HG03378 (cell line): ENCODE results near the gene TMEM144.

Experiments used
- ATAC-seq: cut with Tn5 transposase; IDR thresholded peaks from one replicate; pipeline ENCODE4 v1.9.1; 2021; ENCODE audit warnings: mild to moderate bottlenecking, moderate library complexity; ENCODE audit not compliant: unreplicated experiment

The TMEM144 gene

DNA sequence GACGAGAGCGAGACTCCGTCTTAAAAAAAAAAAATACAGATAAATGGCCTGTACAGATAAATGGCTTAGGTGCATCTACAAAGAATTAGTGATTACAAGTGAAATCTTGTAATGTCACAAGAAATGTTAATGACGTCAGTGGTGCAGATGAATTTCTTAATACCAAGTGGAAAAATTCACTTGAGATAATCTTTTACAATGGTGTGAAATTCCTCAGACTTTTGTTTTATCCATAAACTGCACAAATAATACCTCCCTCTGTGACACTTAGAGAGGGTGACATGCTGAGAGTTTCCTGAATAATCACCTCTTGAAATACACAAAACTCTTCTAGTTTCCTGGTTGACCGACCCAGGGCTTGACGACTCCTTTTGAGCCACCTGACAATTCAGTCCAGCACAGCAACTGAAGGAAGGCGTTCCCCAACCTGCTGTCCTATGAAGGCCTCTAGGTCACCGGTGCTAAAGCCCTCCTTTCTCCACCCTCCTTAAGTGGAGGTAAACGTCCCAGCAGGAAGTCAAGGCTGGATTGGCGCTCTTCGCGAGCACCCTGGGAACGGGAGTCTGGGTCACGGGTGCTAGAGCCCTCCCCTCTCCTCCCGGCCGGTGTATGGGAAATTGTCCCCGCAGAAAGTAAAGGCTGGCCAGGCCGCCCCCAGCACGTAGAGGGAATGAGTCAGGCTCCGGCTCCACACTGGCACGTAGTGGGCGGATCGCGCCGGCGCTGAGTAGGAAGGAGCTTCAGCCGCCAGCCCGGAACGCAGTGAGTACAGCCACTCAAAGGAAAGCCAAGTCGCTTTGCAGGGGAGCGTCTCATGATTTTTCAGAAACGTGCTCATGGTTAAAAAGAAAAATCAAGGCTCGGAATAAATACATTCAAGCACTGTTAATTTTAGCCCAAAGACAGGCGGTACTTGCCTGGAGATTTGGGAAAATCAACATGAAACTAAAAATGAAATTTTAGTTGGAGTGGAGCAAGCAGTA lies at the start of gene TMEM144:
TSS of gene TMEM144 (plus strand) at position 662 of the 983 bp plus-strand sequence. CDS start 2,182 bp downstream, outside the sequence.
- ATAC-seq, result peak; percentile 91

DNA sequence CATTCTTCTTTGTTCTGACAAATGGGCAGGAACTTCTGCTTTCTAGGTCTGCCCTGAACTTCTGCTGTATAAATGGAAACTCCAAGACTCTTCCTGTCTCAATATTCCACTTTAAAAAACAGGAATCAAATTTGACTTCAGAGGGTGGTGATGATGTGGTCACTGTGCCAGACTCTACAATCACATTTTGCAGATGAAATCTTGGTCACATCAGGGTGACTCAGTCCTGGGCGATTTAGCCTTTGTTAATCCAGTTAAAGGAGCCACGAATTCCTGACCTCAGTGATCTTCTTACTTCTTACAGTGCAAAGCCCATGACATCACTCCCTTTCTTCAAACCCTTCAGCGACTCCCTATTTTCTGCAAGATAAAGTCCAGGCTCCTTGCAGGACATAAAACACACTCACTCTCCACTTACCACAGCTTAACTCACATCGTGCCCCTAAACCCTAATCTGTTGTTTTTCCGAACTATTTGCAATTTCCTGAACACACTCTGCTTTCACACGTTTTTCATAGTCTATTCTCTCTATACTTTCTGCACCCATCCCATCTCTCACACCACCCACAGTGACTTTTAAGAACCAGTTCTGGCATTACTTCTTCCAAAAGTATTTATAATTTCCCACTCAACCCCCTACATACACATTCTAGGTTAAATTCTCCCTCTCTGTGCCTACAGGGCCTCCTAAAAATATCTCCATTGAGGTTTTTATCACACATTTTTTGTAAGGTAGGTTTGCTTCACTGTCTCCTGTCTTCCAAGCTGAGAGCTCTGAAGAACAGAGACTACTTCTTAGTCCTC lies 48.5 kb upstream of the TMEM144 start:
- ATAC-seq, result no peak

DNA sequence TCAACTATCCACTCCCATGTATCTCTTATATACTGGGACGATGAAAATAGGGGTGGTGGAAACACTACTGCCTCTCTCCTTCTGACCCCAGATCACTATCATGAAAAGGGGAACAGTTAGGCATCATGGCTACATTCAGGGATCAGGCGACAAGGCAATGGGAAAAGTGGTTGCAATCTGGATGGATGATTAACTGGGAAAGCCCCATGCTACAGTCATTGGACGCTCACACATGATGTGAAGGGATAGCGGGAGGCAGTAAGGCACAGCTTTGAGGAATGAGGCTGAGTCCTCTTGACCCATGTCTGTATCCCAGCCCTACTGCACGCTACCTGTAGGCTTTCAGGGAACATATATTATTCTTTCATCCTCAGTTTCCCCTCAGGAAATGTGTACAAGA lies 47.7 kb upstream of the TMEM144 start:
- no peak for ATAC-seq

DNA sequence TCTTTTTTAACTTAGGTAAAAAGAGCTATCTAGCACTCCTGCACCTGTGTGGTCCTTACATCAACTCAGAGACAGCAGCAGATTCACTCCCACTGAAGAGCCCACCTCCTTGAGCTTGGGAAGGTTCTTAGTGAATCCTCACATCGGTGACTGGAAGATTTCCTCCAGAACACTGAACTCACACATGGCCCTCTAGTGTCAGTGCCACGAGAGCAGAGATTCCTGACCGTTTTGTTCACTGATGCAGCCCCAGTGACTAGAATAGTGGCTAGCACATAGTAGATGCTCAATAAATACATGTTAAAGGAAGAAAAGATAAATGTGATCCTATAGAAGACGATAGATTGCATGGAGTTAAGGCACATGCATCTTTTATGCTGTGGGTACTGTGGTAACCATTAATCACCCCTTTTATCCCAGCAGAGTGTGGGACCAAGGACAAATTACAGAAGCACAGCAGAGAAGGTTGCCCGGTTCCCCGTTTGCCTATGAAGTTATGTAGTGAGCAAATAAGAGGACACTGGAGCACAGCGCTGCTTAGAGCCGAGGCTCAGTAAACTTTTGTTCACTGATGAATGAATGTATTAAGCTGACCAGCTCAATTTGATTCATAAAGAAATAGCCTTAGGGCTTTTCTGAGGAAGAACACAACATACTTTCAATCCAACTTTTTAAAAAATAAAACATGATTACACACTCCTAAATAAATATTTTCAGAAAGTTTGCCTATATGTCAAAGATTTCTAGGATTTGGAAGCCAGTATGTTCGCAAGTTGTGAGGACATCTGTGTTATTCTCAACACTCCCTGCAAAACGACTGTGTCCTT lies 46.1 kb upstream of the TMEM144 start:
- ATAC-seq, result no peak

DNA sequence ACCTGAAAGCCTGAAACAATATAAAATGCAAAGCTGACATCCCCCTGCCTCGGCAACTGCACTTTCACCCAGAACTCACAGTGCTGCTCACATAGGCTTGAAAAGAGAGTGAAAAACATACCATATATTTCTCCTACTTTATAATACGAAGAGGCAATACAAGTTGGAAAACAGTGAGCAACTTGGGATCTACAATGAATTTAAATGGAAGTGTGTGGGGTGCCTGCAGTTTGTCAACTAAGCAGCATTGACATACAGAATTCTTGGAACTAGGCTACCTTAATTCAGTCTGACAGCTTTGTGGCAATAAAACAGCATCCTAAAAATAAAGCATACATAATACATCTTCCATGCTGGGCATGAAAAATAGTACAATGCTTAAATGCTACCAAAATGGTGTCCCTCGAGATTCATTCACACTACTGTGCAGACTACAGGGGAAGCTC lies 45.5 kb upstream of the TMEM144 start:
- no peak for ATAC-seq

DNA sequence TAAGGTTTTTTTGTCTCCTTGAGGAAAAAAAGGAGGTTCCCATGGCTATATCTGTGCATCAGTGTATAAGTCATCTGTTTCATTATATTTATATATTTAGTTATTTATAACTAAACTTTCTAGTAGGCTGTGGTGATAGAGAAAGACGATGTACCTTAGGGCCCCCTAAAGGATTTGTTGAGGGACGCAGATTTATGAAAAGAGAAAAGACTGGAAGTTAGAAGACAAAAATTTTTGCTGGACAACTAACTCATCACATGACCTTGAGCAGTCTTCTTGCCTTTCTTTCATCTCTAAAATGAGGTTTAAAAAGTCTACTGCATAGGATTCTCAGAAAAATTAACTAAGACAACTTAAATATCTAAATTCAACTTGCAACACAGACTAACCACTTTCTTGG lies 43.6 kb upstream of the TMEM144 start:
- ATAC-seq, result no peak

DNA sequence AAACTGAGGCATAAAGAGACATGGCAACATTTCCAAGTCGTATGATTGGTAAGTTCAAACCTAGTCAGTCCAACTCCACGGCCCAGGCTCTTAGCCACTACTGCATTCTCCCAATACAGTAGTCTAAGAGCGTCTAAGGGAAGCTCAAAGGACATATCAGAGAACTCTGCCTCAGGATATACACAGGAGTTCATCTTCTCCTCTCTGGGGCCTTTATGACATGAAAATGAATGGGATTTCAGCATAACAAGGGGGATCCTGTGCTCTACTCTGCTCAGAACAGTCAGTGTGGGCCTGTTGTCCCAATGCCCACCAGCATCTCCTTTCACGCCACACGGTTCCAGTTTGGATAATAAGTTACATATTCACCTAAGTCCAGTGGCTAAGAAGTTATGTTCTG lies 41.7 kb upstream of the TMEM144 start:
- no peak for ATAC-seq

DNA sequence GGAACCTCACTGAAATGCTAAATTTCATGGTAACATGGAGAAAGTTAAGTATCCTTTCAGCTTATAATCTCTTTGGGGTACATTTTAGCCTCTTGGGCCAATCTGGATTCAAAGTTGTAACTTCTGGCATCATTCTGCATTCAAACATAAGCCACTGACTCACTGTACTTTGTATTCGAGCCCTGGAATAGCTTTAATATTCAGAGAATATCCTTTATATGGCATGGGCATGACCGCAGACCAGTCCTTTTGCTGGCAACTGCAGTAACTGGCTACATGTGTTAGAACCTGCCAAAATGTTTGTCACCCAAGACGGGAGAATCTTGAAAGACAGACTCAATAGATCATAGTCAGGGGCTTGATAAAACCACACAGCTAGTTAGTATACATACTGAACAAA lies 40.8 kb upstream of the TMEM144 start:
- no peak for ATAC-seq

DNA sequence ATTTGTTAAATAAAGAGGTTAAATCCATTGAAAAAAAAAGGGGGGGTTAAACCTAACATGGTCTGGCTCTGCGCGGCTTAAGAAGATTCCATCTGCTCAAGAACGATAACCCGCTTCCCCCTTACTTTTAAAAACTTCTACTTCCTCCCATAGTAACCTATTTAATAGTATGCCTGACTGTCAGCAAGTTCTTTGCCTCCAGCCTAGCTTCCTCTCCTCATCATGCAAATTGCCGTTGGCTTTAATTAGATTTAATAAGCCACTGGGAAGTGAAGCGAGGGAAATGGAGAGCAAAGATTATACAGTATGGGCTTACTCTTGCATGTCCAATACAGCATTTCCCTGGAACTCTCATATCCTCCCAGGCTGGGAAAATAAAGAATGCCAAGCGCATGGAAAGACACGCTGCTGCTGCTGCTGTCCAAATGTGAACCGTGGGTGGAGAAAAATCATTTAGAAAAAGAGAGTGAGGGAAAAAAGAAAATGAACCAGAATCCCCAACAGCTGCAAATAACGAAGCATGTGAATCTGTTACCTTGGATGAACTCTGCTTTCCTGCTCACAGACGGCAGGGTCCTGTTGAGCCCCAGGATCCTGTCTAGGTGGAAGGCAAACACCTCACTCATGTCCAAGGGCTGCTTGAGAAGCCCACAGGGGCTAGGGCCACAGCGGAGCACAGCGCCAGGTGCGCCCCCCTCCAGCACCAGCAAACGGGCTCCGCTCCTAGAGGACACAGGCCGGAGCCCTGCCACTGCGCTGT lies 40.2 kb upstream of the TMEM144 start:
- ATAC-seq, result no peak

DNA sequence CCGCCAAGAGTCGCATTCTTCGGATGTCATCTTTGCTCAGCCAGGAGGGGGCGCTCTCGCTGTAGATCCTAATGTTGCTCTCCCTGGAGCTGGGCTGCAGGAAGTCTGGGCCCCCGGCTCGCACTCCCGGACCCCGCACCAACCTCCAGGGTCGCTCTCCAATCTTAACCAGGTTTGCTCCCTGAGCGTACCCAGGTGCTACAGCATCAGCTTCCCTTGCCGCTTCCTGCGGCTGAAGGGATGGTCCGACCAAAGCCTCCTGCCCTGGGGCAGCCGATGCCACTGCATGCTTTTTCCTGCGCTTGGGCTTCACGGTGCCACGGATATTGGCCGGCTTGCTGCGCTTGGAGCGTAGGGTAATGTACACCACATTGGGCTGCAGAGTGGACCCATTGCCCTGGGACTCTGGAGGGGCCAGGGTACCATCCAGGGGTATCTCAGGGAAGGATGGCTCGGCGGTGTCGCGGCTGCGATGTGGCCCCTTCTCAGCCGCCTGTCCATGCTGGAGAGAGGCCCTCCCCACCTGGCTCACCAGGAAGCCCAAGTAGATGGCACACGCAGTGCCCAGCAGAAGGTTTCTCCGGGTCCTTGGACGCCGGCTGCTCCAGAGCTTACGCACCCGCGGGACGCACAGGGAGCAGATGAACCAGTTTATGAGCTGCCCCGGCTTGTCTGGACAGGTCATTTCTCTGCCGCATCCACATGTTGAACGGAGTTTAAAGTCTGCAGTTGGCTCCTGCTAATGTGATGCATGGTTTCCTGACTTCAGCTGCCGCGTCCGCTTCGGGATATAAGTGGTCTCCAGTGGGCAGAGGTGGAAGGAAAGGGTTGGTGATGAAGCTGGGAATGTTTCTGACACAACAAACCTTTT lies 39.4 kb upstream of the TMEM144 start:
- ATAC-seq, result no peak

DNA sequence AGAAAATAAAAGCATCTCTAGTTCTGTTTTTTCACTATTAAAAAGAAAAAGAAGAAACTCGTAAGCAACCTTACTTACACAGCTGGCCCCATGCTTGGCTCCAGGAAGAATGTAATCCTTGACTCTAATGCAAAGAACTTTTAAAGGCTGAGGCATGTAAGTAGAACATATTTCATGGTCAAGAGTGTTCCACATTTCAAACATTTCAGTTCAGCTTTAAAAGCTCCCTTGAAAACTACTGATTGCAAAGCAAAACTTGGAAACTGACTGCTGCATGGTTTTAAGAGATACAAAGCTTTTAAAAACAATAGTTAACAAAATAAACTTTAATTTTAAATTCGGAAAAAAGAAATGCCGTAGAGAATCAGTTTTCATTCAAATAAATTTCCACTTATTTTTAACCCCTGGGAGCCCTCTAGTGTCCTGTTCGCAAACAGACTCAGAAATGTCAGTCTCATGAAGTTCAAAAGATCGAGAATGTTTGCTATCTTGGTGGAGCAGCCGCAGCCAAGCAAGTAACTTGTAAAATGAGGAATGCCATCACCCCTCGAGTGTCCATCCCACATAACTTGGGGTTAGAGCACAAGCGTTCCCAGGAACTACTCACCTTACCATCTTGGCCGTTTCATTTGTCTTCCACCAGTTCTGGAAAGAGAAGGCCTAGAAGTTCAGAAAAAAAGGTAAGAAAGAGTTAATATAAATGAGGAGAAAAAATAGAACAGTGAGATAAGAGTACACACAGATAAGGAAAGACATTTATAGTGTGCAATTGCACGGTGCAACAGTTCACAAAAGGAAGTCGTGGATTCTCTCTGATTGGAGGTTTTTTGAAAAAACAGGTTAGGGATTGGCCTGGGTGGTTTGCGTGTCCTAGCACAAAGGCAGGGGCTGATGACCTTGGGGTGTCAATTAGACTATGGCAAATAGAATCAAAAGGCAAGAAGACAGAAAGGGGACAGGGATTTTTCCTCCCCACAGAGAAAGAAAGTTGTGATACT lies 37.7 kb upstream of the TMEM144 start, which contains the start of gene GASK1B:
TSS of gene GASK1B (minus strand) at position 765 of the 998 bp plus-strand sequence. CDS start 1,650 bp downstream, outside the sequence.
- ATAC-seq, result peak; percentile 65

DNA sequence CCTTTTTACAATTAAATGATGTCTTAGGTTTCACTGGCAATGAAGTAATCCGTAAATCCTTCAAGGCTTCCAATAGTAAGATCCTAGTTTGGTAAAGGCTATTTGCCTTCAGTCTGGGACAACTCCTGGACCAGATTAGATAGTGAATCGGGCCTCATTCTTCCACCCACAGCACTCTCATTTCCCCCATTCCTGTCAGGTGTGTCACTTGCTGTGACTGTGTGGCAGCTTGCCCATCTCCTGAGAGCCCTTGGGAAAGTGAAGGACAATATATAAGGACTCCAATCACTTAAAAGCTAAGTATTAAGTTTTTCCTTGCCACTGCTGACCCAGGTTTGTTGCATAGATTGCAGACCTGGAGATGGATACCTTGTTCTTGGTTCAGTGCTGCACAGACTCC lies 34.2 kb upstream of the TMEM144 start:
- ATAC-seq, result no peak

DNA sequence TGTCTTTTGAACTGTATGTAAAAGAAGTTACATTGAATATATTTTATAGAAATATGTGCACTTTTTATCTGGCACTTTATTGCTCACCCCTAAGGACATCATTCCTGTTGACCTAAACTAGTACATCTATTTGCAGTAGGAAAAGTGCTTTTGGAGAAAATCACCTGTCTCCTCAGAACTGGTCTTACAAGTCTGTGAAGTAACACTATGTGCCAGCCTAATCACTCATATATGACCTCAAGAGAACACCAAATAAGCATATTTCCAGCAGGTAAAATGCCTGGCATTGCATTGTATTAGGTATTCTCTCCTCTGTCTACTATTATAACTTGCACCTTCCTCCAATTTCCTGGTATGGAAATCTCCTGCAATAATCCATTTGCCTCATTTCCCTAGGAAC lies 33.5 kb upstream of the TMEM144 start:
- ATAC-seq, result no peak

DNA sequence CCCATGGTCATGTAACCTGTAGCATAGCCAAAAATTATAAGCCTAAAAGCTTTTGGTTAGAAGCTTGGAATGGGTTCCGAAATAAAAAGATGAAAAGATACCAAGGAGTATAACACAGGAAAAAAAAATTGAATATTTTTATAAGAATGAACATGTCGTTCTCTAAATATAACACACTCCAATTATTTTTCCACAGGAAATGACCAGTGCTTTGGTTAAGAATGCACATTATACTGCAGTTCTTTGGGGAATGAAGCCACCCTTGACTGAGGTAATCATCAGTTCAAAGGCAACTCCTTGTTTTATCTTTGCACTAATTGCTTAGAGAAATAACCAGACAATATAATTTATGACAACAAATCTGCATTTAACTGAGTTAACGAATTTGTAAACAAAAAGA lies 30.8 kb upstream of the TMEM144 start:
- ATAC-seq, result no peak

DNA sequence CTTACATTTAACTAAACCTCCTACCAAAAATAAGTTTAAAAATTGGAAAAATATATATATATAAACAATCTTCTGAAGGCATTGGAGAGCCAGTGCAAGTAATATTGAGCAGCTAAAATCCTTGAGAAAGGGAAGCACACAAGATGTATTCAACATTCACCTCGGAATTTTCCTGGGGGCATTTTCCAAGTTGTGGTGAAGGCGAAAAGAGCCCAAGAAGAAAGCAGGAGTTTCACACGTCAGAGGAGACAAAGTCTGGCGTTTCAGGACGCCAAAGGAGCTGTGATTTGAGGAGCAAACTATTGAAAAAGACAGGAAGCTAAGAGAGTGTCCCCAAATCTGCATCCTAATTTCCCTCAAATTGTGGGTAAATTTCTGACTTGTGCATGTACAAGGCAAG lies 28.4 kb upstream of the TMEM144 start:
- no peak for ATAC-seq

DNA sequence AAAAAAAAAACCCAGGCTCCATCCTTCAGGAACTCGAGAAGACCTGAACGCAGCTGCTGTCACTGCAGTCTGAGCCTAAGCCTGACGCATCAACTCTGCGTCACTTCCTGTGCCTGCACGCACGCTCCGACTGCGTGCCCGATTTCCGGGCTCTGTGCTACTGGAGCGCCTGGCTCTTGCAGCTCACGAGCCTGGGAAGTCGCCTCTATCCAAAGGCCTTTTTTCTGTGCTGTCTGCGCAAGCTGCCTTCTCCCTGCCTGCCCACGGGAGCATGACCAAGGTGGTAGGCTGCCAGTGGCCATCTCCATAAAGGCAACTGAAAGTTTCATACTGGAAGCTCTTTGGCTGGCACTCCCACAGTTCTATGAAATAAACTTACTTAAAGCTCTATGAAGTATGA lies 27.6 kb upstream of the TMEM144 start:
- ATAC-seq, result no peak

DNA sequence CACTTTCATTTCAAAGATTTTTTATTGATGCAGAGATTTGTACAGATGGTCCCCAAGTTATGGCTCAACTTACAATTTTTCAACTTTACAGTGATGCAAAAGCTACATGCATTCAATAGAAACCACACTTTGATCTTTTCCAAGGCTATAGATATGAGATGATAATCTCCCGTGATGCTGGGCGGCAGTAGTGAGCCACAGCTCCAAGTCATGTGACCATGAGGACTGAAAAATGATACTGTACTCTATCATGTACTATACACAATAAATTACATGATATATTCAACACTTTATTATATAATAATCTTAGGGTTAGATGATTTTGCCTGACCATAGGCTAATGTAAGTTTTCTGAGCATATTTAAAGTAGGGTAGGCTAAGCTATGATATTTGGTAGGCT lies 23.5 kb upstream of the TMEM144 start:
- no peak for ATAC-seq

DNA sequence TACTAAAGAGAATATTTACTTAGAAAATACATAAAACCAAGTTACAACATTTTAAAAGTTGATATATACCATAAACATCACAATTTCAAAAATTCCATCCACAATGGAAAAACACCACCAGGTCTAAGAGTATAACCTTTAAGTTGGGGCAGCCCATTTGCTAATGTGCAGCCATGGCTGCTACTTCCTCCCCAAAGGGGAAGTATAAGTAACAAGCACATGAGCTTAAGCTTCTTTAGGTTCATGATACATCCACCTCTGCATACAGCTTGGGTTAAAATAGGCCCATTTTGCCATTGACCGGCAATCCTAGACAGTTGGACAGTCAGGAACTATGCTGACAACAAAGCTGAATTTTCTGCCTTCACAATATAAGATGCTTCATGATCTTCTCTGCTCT lies 20.9 kb upstream of the TMEM144 start:
- no peak for ATAC-seq
